Gastrocnemius medialis (tissue), 4 donors: ENCODE data around the gene SPARC. TPM values are rescaled to one million over a fixed set of nuclear protein-coding genes. Genes with fewer than 3 reads are reported as not detected.

Experiments used
- ATAC-seq, 2 donors: fragments of 150-250 bp; one replicate each; pipeline ENCODE4 v1.9.1; 2016
- DNase-seq, 2 donors: peaks; one replicate each; pipeline ENCODE4 v3.0.0-alpha.2; 2019
- H3K27ac ChIP-seq, 4 donors: fragments of 200-600 bp; sonication (generic); 1 replicate in 1 of 4; 2 replicates in 3 of 4; pipeline ENCODE4 v1.5.1; 2016 to 2018; ENCODE audit warnings: mild to moderate bottlenecking in 2 of 4, moderate library complexity in 1 of 4
- H3K27me3 ChIP-seq, 3 donors: fragments of 200-600 bp; sonication (generic) in 2 of 3; 1 replicate in 1 of 3; 2 replicates in 2 of 3; pipeline versions ENCODE4 v1.5.1 to v1.6.0; 2016 to 2019; ENCODE audit warnings: mild to moderate bottlenecking in 1 of 3, moderate library complexity in 1 of 3
- H3K36me3 ChIP-seq, 2 donors: fragments of 200-600 bp; sonication (generic) in 1 of 2; one replicate each; pipeline ENCODE4 v1.5.1; 2017 to 2018
- H3K4me1 ChIP-seq, 2 donors: fragments of 200-600 bp; sonication (generic) in 1 of 2; one replicate each; pipeline ENCODE4 v1.5.1; 2016 to 2017; ENCODE audit warnings: mild to moderate bottlenecking in 2 of 2
- H3K4me3 ChIP-seq, 4 donors: fragments of 200-600 bp; sonication (generic) in 3 of 4; 1 replicate in 1 of 4; 2 replicates in 3 of 4; pipeline ENCODE4 v1.5.1; 2016 to 2019; ENCODE audit warnings: mild to moderate bottlenecking in 2 of 4
- H3K9me3 ChIP-seq, 3 donors: fragments of 200-600 bp; sonication (generic) in 2 of 3; 1 replicate in 1 of 3; 2 replicates in 2 of 3; pipeline ENCODE4 v1.5.1; 2016 to 2019
- POLR2A ChIP-seq, 2 donors: fragments of 450-650 bp; IDR thresholded peaks; one replicate each; pipeline ENCODE4 v1.6.1; 2017; ENCODE audit warnings: antibody characterized with exemption in 2 of 2, mild to moderate bottlenecking in 2 of 2, moderate library complexity in 2 of 2
- in situ Hi-C, 4 donors: fragments of 200-750 bp; cut with MboI; loops; one replicate each; pipeline versions ENCODE4 v1.15.0 to v1.8.0; 2017; ENCODE audit warnings: low sequenced_read_pairs in 4 of 4
- intact Hi-C: fragments of 100-400 bp; cut with DNase I; formaldehyde crosslinking; loops from one replicate; pipeline ENCODE4 v1.15.1; 2023; ENCODE audit warnings: low total_unique reads
- total RNA-seq, 4 donors: library from RNA; depleted of rRNA; stranded (reverse); fragments of >200 nt; gene quantifications; one replicate each; pipeline versions ENCODE4 v1.1.0 to v1.2.3, GENCODE V29; 2016
- TF ChIP-seq, protein P1 (sequence below), 5 experiments: fragments of 450-650 bp in 3 of 5; fragments of 200-600 bp in 2 of 5; sonication (generic) in 2 of 5; IDR thresholded peaks in 4 of 5; conservative IDR thresholded peaks in 1 of 5; 1 replicate in 4 of 5; 2 replicates in 1 of 5; pipeline ENCODE4 v1.5.1; 2016 to 2019; ENCODE audit warnings: antibody characterized with exemption in 5 of 5, mild to moderate bottlenecking in 3 of 5, moderate library complexity in 3 of 5

The SPARC gene
- total RNA-seq, 4 donors from 2014 or later, result 87.7 to 209 (median 163) TPM

DNA sequence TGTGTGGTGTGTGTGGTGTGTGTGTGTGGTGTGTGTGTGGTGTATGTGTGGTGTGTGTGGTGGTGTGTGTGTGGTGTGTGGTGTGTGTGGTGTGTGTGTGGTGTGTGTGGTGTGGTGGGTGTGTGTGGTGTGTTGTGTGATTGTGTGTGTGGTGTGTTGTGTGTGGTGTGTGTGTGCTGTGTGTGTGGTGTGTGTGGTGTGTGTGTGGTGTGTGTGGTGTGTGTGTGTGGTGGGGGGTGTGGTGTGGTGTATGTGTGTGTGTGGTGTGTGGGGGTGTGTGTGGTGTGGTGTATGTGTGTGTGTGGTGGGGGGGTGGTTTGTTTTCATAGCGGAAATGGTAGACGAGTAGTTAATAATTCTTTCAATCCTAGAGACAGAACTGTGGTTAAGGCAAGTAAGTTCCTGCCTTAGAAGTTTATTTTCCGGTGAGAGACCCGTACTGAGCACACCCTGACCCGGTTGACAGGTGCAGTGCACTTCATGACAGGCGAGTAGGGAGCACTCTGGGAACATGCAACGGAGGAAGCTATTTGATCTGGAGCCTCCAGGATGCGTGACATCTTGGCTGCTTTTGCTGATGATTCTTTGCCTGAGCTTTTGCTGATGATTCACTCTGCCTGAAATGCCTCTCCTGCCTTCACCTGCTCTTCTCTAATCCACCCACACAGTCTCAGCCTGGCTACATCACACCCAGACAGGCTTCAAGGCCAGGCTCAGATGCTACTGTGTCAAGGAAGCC is 73.9 kb downstream of the SPARC start:
- in situ Hi-C loops (no loop called here), intact Hi-C loops (loop anchor here (1.0 kb wide), 1 partner anchor 27 kb away; no protein-coding TSS in a partner anchor)
- TF ChIP-seq POLR2A (IDR thresholded peaks at IDR 0.05), result no peak
- TF ChIP-seq, protein P1, sequence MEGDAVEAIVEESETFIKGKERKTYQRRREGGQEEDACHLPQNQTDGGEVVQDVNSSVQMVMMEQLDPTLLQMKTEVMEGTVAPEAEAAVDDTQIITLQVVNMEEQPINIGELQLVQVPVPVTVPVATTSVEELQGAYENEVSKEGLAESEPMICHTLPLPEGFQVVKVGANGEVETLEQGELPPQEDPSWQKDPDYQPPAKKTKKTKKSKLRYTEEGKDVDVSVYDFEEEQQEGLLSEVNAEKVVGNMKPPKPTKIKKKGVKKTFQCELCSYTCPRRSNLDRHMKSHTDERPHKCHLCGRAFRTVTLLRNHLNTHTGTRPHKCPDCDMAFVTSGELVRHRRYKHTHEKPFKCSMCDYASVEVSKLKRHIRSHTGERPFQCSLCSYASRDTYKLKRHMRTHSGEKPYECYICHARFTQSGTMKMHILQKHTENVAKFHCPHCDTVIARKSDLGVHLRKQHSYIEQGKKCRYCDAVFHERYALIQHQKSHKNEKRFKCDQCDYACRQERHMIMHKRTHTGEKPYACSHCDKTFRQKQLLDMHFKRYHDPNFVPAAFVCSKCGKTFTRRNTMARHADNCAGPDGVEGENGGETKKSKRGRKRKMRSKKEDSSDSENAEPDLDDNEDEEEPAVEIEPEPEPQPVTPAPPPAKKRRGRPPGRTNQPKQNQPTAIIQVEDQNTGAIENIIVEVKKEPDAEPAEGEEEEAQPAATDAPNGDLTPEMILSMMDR (IDR thresholded peaks at IDR 0.05 in 4 of 5, conservative IDR thresholded peaks at IDR 0.05 in 1 of 5), result no peak
- peak overlapping the region; percentile 41 to 69 (median 54) for H3K27ac ChIP-seq
- peak; percentile 98 to 99 for ATAC-seq
- no peaks in the 10 kb centered on the region for H3K36me3 ChIP-seq
- peak; percentile 65 to 86 for DNase-seq
- H3K9me3 ChIP-seq, result no peaks in the 10 kb centered on the region
- no peaks in the 10 kb centered on the region for H3K27me3 ChIP-seq
- H3K4me3 ChIP-seq, result no peak overlapping the region
- H3K4me1 ChIP-seq, result peaks cover 0 to 8% of the 10 kb centered on the region in 2 donors

DNA sequence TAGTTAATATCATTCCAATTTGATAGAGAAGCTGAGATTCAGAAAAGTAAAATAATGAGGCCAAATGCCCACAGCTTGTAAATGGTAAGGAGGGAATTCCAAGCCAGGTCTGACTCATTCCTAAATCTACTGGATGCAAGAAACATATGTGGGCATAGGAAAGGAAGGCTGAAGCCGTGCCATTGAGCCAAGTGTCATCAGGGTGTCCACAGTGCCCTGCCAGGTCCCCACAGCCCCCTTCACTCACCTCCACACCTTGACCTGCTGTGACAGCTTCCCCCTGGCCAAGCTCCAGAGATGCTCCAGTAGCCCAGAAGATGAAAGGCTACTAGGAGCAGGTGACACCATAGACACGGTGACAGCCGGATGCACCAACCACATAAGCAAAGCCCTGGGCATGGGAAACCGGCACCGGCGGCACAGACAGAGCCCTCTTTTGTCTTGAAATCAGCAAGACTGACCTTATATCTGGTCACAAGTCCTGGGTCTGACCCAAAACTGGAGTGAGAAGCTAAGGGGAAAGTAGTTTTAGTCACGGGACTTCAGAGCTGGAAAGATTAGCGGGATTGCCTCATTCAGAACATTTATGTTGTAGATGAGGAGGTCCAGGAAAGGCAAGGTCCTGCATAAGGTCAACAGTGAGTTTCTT is 75.5 kb downstream of the SPARC start:
- Histone ChIP-seq H3K4me1 (peaks cover 0 to 8% of the 10 kb centered on the region in 2 donors), H3K36me3 (no peaks in the 10 kb centered on the region), H3K4me3 (no peak overlapping the region), H3K27me3 (no peaks in the 10 kb centered on the region), H3K9me3 (no peaks in the 10 kb centered on the region), H3K27ac (no peak overlapping the region)
- ATAC-seq (no peak), DNase-seq (no peak)
- TF ChIP-seq POLR2A (IDR thresholded peaks at IDR 0.05), result no peak
- TF ChIP-seq, protein P1 (IDR thresholded peaks at IDR 0.05 in 4 of 5, conservative IDR thresholded peaks at IDR 0.05 in 1 of 5), result no peak
- in situ Hi-C loops (no loop called here), intact Hi-C loops (no loop called here)

Other genes with a start within 250 kb of the SPARC start
- 10 to 100 TPM in 2 of 4 donors, 1 to 10 TPM in 2; 4.6 to 14.7 (median 8.5) TPM for gene SLC36A1, start 239.3 kb downstream of the SPARC start, total RNA-seq
- gene FAT2, start 95.6 kb downstream of the SPARC start, total RNA-seq, result not detected
- gene ATOX1, start 71.7 kb upstream of the SPARC start, total RNA-seq, result 10 to 100 TPM; 31.4 to 71.6 (median 55.3) TPM
- 100 to 1,000 TPM in 3 of 4 donors, 10 to 100 TPM in 1; 80.5 to 114 (median 108) TPM for gene G3BP1, start 85.0 kb upstream of the SPARC start, total RNA-seq
- gene GLRA1, start 237.9 kb upstream of the SPARC start, total RNA-seq, result not detected